HG03280 (cell line): ENCODE measurements around the gene TTC17.
"Not testable (repeated sequence)": the region's sequence is repeated elsewhere in the genome, so short reads cannot be mapped to it uniquely, and the experiment has no call there.

Experiments used
- ATAC-seq: cut with Tn5 transposase; IDR thresholded peaks from one replicate; pipeline ENCODE4 v1.9.1; 2021; ENCODE audit warnings: mild to moderate bottlenecking, moderate library complexity; ENCODE audit not compliant: unreplicated experiment

TTC17 gene, protein sequence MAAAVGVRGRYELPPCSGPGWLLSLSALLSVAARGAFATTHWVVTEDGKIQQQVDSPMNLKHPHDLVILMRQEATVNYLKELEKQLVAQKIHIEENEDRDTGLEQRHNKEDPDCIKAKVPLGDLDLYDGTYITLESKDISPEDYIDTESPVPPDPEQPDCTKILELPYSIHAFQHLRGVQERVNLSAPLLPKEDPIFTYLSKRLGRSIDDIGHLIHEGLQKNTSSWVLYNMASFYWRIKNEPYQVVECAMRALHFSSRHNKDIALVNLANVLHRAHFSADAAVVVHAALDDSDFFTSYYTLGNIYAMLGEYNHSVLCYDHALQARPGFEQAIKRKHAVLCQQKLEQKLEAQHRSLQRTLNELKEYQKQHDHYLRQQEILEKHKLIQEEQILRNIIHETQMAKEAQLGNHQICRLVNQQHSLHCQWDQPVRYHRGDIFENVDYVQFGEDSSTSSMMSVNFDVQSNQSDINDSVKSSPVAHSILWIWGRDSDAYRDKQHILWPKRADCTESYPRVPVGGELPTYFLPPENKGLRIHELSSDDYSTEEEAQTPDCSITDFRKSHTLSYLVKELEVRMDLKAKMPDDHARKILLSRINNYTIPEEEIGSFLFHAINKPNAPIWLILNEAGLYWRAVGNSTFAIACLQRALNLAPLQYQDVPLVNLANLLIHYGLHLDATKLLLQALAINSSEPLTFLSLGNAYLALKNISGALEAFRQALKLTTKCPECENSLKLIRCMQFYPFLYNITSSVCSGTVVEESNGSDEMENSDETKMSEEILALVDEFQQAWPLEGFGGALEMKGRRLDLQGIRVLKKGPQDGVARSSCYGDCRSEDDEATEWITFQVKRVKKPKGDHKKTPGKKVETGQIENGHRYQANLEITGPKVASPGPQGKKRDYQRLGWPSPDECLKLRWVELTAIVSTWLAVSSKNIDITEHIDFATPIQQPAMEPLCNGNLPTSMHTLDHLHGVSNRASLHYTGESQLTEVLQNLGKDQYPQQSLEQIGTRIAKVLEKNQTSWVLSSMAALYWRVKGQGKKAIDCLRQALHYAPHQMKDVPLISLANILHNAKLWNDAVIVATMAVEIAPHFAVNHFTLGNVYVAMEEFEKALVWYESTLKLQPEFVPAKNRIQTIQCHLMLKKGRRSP

DNA sequence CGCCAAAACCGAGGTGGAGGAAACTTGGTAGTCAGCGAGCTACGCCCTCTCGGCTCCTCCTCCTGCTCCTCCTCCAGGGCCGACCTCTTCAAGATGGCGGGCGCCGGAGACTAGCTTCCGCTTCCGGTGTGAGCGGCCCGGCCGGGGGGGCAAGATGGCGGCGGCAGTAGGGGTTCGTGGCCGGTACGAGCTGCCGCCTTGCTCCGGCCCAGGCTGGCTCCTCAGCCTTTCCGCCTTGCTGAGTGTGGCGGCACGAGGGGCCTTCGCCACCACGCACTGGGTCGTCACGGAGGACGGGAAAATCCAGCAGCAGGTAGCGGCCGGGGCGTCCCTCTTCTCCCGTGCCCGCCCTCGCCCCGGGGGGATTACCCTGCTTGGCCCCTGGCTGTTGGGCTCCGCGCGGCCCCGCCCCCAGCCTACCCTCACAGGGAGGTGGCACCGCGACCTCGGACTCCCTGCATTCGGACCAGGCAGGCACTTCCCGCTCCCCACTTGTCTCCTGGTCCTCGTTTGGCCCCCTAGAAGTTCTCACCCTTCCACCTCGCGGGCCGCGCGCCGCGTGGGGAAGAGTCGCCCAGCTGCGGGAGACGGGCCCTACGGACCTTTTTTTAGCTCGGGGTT, at the start of gene TTC17:
TSS of gene TTC17 (plus strand) at position 120 of the 621 bp plus-strand sequence. CDS start at position 155, 35 bp downstream.
- peak; percentile 93 for ATAC-seq

DNA sequence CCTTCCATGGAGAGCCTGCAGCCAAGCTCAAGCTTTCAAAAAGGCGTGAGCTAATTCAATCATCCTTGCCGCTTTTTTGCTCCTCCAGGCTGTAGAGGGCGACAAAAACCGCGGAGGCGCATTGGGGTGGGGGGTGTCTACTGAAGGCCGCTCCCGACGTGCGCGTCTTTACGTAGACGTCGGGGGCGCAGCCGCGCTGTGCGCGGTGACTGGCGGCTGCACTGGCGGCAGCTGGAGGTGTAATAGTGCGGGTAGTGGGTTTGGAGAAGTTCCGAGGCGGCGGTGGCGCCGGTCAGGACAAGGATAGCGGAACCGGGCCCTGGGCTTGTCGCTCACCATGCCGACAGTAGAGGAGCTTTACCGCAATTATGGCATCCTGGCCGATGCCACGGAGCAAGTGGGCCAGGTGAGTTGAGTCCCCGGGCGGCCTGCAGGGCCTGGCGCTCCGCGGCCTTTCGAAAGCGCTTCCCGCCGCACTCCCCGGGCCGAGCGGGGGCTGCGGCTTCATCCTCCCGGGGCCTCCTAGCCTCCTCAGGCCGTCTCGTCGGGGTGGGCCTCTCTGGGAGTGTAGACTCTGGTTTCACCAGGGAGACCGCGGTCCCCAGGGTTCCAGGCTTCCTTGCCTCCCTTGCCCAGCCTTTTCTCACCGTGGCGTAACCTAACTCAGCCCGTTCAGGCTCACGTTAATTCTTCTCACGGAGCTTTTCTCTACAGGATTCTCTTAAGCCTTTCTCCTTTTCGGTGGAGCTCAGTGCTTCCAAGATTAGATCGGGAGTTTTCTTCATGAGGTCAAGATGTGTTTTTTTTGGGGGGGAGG, 46.7 kb upstream of the TTC17 start, which contains the start of gene API5:
TSS of gene API5 (plus strand) at position 206 of the 817 bp plus-strand sequence. CDS start at position 338, 132 bp downstream.
- ATAC-seq, result peak; percentile 98

DNA sequence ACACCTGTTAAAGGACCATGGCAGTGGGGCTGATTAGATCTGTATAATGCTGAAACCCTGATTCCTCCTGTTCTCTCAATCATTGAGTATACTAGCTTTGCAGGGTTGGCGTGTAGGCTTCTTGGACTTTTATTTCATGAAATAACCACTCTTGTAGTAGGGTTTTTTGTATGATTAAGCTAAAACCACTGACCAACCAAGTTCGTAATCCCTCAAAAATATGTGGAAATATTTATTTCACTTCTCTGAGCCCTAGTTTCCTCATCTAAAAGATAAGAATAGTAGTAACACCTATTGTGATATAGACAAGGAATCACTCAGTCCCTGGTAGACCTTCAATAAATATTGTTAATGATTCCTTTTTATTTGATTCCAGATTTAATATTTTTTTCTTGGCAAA, 42.8 kb upstream of the TTC17 start:
- ATAC-seq, result no peak

DNA sequence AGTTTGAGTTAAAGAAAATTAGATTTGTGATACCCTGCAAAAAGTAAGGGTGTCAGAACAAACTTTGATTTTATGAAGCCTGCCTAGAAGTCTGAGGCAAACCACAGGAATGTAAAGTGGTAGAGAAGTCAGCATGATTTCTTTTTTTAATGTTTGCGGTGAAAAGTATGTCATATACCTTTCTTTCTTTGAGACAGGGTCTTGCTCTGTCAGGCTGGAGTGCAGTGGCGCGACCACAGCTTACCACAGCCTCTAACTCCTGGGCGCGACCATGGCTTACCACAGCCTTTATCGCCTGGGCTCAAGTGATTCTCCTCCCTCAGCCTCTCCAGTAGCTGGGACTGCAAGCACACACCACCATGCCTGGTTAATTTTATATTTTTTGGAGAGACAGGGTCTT, 42.3 kb upstream of the TTC17 start:
- no peak for ATAC-seq

DNA sequence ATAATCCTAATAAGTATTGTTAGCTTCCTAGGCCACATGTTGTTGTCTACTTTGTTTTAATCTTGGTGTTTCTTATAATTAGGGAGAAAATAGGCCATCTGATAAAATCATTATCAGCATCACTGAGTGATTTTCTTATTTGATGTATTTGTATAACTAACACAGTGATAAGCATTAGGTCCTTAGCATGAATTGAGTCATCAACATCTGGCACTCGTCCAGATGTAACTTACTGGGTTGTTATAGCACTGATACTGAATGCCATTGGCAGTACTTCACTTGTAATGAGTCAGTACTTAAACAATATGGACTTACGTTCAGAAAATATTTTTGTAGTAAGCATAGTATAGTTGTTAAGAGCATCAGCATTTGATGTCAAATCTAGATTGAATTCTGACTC, 30.7 kb upstream of the TTC17 start:
- ATAC-seq, result no peak

DNA sequence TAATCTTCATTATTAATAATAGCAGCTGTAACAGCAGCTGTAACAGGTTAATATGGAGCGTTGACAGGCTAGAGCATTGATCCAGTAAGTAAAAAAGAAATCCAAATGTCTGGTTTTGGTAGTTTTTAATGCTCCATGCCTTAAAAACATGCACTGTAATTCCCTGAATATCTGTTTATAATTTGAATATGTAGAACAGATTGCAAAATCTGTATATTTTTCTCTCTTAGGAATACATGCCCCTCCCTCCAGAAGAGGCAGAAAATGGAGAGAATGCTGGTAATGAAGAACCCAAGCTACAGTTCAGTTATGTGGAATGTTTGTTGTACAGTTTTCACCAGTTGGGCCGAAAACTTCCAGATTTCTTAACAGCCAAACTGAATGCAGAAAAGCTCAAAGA, 30.2 kb upstream of the TTC17 start:
- ATAC-seq, result no peak

DNA sequence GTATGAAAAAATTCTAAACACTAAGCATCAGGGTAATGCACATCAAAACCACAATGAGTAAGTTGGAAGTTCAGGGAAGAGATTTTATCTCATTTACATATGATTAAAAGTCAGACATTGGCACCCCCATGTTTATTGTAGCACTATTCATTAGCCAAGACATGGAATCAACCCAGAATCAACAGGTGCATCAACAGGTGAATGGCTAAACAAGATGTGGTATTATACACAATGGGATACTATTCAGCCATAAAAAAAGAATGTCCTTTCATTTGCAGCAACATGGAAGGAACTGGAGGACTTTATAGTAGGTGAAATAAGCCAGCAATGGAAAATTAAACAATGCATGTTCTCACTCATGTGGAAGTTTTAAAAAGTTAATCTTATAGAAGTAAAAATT, 17.6 kb upstream of the TTC17 start:
- ATAC-seq, result no peak

DNA sequence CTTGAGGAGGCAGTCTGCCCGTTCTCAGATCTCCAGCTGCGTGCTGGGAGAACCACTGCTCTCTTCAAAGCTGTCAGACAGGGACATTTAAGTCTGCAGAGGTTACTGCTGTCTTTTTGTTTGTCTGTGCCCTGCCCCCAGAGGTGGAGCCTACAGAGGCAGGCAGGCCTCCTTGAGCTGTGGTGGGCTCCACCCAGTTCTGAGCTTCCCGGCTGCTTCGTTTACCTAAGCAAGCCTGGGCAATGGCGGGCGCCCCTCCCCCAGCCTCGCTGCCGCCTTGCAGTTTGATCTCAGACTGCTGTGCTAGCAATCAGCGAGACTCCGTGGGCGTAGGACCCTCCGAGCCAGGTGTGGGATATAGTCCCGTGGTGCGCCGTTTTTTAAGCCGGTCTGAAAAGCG, 7.3 kb upstream of the TTC17 start:
- not testable (repeated sequence) for ATAC-seq

DNA sequence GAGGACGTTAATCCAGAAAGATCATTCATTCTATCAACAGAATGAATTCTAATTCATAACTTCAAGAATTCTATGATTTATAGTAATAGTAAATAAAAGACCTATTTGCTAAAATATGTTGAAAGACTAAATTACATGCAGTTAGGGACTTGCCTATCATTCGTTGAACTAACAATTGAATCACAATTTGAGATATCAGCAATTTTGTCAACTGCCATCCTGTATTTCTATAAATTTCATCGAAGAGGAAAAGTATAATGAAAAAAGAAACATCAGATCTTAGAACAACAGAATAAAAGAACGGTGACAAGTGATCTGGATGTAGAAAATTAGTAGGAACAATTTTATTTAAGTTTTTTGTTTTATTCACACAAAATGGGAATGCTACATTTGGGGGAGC, 4.4 kb upstream of the TTC17 start:
- no peak for ATAC-seq

DNA sequence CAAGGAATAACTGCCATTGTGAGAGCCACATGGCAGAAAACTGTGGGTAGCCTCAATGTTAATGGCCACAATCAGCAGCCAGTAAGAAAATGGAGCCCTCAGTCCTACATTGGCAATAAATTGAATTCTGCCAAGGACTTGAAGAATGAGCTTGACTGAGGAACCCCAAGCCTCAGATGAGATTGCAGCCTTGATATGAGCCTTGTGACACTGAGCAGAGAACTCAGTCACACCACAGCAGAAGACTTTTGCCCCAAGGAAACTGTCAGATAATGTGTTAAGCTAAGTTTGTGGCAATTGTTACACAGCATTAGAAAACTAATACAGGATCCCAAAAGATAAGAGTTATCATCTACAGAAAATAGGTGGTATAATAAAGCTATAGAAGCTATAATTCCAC, 2.4 kb upstream of the TTC17 start:
- no peak for ATAC-seq

DNA sequence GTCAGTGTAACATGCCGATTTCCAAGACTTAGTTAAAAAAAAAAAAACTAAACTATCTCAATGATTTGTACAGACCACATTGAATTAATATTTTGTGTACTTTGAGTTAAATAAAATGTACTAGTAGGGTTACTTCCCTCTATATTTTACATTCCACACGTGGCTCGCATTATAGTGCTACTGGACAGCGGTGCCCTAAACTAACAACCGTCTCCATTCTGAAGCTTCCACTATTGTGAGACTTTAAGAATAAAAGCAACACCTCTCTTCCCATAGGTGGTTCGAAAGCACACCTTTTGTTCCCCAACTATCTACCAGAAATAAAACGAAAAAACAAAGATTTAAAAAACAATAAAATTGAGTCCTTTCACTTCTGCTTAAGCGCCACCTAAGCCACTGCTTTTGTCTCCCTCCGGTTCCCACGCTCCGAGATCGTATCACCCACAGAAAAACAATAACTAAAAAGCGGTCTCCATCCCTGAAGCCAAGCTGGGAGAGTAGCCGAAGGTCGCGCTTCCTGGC, 380 bp upstream of the TTC17 start:
- ATAC-seq, result no peak

DNA sequence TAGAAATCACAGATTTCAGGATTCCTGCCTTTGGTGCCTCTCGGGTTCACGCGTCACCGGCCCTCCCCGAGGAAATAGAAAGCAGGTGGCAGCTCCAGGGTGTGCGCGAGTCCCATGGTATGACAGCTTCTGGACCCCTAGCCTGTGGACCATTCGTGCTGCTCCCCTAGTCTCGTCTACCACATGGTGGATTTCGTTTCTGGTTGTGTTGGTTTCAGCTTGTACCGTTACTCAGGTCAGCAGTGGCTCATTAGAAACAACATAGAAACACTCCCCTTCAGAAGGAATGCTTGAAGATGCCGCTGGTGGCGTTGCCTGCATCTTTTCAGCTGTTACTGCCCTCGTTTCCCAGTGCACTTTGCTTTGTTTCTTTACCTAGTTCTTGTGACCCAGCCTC, 700 bp downstream of the TTC17 start:
- ATAC-seq, result peak; percentile 51

DNA sequence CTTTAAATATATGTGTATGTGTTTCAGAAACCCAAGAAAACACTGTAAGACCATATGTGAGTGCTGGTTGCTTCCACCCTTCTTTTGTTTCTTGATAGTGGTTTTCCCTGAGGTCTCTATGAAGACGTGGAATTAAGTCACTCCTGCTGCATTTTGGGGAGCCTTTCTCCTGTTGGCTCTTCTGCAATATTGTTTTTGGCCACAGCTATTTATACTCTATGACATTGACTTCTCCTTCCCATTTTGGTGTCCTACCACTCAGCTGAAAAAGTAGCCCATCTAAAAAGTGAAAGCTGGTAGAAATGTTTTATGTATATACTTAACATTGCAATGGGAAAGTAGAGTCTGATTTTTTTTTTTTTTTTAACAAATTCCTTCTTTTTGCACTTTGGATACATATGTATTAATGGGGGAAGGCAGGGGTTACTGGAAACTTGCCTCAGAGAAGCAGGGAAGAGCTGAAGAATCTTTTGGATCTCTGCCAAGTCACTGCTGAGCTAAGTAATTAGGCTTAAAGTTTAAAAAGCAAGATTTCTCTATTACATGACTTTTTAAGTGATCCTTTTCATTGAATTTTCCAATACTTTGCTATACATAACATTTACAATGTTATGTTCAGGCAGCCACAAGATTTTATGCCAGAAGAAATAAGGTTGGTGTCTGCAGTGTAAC, 1.8 kb downstream of the TTC17 start:
- no peak for ATAC-seq

DNA sequence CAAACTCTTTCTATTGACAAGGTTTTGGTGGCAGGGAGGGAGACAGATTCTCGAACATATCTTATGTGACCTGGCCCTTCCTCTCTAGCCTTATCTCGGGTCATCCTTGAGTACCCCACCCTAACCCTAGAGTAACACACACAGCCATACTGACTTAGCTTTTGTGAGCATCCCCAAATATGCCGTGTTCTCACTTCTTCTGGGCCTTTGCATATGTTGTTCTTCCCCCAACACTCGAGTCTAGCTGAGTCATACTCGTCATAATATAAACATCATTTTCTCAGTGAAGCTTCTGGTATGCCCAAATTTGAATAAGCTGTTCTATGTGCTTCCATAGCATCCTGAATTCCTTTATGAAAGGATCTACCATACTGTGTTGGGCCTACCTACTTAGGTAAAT, 8.0 kb downstream of the TTC17 start:
- no peak for ATAC-seq

DNA sequence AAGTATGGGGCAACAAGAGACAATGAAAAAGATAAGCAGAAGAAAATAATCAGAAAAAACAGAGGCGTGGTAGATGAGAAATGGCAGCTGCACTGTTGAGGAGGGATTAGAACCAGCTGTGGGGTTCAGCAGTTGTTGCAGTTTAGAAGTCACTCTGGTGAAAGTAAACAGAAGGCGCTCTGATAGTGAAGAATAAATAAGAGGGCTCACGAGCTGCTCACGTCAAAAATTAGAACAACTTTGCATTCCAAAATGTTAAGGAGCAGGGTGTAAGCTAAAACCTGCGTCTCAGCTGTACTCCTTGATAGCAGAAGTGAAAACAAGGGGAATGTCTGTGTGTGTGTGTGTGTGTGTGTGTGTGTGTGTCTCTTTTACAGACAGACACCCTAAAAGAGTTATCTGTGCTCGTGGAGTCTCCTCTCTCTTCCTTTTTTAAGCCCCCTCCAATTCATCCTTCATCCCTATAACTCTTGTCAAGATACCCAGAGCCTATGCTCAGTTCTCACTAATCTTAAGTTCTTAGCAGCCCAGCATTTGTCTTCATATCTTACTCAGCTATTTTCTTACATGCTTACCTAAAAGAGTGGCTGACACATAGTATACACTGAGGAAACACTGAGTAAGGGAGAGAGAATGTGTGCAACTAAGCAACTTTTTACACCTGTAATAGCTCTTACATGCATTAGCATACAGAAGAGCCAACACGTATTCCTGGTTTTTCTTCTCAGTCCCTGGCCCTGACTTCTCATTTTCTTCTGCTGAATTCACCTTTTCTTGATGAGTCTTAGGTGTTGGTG, 8.9 kb downstream of the TTC17 start:
- no peak for ATAC-seq

DNA sequence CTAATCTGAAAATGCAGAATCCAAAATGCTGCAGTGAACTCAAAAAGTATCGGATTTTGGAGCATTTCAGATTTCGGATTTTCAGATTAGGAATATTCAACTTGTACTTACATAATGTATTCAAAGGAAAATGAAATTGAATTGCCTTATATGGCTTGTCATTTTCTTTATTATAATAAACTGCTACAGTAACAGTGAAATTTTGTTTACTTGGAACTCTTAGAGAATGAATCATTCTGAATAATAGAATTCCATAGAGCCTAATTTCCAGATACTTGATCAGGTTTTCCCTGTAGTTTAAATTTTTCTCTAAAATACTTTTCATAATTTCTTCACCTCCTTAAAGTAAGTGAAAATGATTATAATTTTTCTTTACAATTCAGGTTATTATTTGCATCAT, 17.3 kb downstream of the TTC17 start:
- ATAC-seq, result no peak

DNA sequence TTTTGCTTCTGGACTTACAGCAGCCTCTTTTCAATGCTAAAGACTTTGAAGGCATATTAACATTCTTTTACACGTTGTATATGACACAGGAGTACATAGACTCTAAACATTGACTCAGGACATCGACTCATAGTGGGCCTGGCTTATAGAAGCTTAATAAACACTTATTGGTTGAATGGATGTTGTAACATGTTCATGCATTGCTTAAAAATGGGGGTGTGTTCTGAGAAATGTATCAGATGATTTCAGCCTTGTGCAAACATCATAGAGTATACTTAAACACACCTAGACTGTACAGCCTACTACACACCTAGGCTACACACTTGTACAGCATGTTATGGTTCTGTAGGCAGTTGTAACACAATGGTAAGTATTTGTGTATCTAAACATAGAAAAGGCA, 17.9 kb downstream of the TTC17 start:
- ATAC-seq, result no peak

DNA sequence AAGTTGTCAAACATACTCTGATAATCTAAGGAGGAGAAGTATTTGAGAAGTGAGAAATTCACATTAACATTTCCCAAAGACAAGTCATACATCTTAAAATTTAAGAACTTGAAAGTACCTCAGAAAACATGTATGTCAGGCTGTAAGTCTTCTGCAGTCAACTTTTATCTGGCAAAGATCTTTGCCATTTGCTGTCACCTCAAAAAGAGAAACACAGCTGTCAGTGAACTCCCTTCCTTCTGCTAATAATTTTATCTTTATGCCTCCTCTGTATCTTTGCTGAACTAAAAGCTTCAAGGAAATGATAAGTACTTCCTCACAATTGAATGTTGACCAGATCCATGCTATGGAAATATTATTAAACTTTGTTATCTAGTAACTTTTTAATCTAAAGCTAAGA, 18.7 kb downstream of the TTC17 start:
- no peak for ATAC-seq

DNA sequence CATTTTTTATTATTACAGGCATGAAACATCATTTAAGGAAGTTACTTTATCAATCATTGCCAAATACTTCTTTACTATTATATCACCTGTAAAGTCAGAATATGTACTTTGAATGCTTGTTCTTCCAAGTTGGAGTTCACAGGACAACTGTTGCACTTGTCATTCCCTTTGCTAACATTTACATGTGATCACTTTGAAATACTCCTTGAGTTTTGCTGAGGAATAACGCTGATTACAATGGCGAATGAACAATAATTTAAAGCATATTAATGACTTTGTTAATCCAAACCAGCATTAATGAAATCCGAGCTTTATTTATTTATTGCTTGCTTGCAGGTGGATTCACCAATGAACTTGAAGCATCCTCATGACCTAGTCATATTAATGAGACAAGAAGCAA, 20.2 kb downstream of the TTC17 start:
- no peak for ATAC-seq
